ENCODE results near the gene COL17A1.

Gene COL17A1

GRCh38 chr10:104031631-104032030 lies 54.0 kb downstream of the COL17A1 start:
- no peak for TF ChIP-seq CTCF (conservative IDR thresholded peaks at IDR 0.05; ENCODE audit: control insufficient read depth, insufficient read depth, low read depth, low read length)
- no peak for DNase-seq (ENCODE audit: low read depth)
- H3K4me3 ChIP-seq (ENCODE audit: control insufficient read depth, low read depth, low read length), result no peak overlapping the region

- peak; percentile 93 for DNase-seq (ENCODE audit: low read depth)
- no peak for TF ChIP-seq CTCF (conservative IDR thresholded peaks at IDR 0.05; ENCODE audit: control insufficient read depth, insufficient read depth, low read depth, low read length)
- no peak overlapping the region for H3K4me3 ChIP-seq (ENCODE audit: control insufficient read depth, low read depth, low read length)
Observed at GRCh38 chr10:104029521-104029860, 56.2 kb downstream of the COL17A1 start.

- TF ChIP-seq CTCF (conservative IDR thresholded peaks at IDR 0.05; ENCODE audit: control insufficient read depth, insufficient read depth, low read depth, low read length), result no peak
- no peak for DNase-seq (ENCODE audit: low read depth)
- no peak overlapping the region for H3K4me3 ChIP-seq (ENCODE audit: control insufficient read depth, low read depth, low read length)
Observed at GRCh38 chr10:104028823-104029520, 56.7 kb downstream of the COL17A1 start.

GRCh38 chr10:104028146-104028545 lies 57.5 kb downstream of the COL17A1 start:
- TF ChIP-seq CTCF (conservative IDR thresholded peaks at IDR 0.05; ENCODE audit: control insufficient read depth, insufficient read depth, low read depth, low read length), result peak; percentile 56
- no peak overlapping the region for H3K4me3 ChIP-seq (ENCODE audit: control insufficient read depth, low read depth, low read length)
- DNase-seq (ENCODE audit: low read depth), result peak; percentile 49

GRCh38 chr10:104026762-104027161 lies 58.9 kb downstream of the COL17A1 start:
- no peak for DNase-seq (ENCODE audit: low read depth)
- no peak overlapping the region for H3K4me3 ChIP-seq (ENCODE audit: control insufficient read depth, low read depth, low read length)
- no peak for TF ChIP-seq CTCF (conservative IDR thresholded peaks at IDR 0.05; ENCODE audit: control insufficient read depth, insufficient read depth, low read depth, low read length)

GRCh38 chr10:104025524-104025923 lies 60.2 kb downstream of the COL17A1 start:
- no peak for DNase-seq (ENCODE audit: low read depth)
- TF ChIP-seq CTCF (conservative IDR thresholded peaks at IDR 0.05; ENCODE audit: control insufficient read depth, insufficient read depth, low read depth, low read length), result no peak
- no peak overlapping the region for H3K4me3 ChIP-seq (ENCODE audit: control insufficient read depth, low read depth, low read length)

GRCh38 chr10:104022026-104022425 lies 63.7 kb downstream of the COL17A1 start:
- no peak for DNase-seq (ENCODE audit: low read depth)
- H3K4me3 ChIP-seq (ENCODE audit: control insufficient read depth, low read depth, low read length), result no peak overlapping the region
- no peak for TF ChIP-seq CTCF (conservative IDR thresholded peaks at IDR 0.05; ENCODE audit: control insufficient read depth, insufficient read depth, low read depth, low read length)

Data from fibroblast of mammary gland (primary cell).